Measurements from ENCODE around the gene PRSS37. TPM values are rescaled to one million over a fixed set of nuclear protein-coding genes. Genes with fewer than 3 reads are reported as not detected.

The PRSS37 gene
- total and polyA plus RNA-seq, 2 of the 8 experiments (the other 6 are each of a cell fraction or from before 2014, with no cell fraction given), result not detected

- Histone ChIP-seq H3K4me1 (replicated peaks in 1 of 4; ENCODE audit: control insufficient read depth in 3 of 4, insufficient read depth in 4 of 4, low read length in 3 of 4) (peaks cover 0 to 11% (median 7%) of the 10 kb centered on the region in 4 experiments; a peak in 6 of 7 replicates), H3K27me3 (replicated peaks in 1 of 4; ENCODE audit: control insufficient read depth in 3 of 4, extremely low read depth in 1 of 4, insufficient read depth in 3 of 4, low read length in 3 of 4) (no peaks in the 10 kb centered on the region), H4K5ac (ENCODE audit: insufficient read length, low read depth, low read length) (no peak overlapping the region), H3K36me3 (ENCODE audit: control insufficient read depth in 2 of 4, insufficient read depth in 4 of 4, low read length in 3 of 4) (no peaks in the 10 kb centered on the region), H4K8ac (ENCODE audit: extremely low read depth, insufficient read depth, low read length) (no peak overlapping the region), H3K9me3 (ENCODE audit: insufficient read depth in 2 of 2, low read depth in 1 of 2, low read length in 1 of 2) (no peaks in the 10 kb centered on the region), H3K4ac (replicated peaks; ENCODE audit: insufficient read length, low read depth, low read length) (no peak overlapping the region), H3K4me3 (ENCODE audit: extremely low read depth in 1 of 4, insufficient read depth in 2 of 4, low read depth in 3 of 4, low read length in 4 of 4) (peak overlapping the region in 1 of 4 experiments; percentile 19; a peak in 1 of 8 replicates), H3K18ac (ENCODE audit: extremely low read depth, low read length) (no peak overlapping the region), H3K4me2 (ENCODE audit: insufficient read depth in 1 of 2, low read depth in 2 of 2, low read length in 2 of 2) (0 out of 4 replicates have a peak overlapping the region, but pooled peaks of 1 of the 2 experiments have one; percentile 3), H2BK12ac (ENCODE audit: low read depth, low read length) (peak overlapping the region; percentile 51), H4K20me1 (replicated peaks in 1 of 2; ENCODE audit: control insufficient read depth in 1 of 2, insufficient read depth in 2 of 2, low read length in 2 of 2) (no peaks in the 10 kb centered on the region), H2AFZ (ENCODE audit: low read length) (peak overlapping the region; percentile 36; the same call in 1 of the 2 replicates), H2AK5ac (ENCODE audit: low read depth, low read length) (no peak overlapping the region), H2BK5ac (ENCODE audit: low read depth, low read length) (no peak overlapping the region), H4K91ac (replicated peaks; ENCODE audit: insufficient read length, low read length) (no peak overlapping the region), H2BK120ac (replicated peaks; ENCODE audit: low read depth, low read length) (no peak overlapping the region), H3K79me2 (ENCODE audit: control insufficient read depth in 1 of 2, insufficient read depth in 2 of 2, low read length in 2 of 2) (no peaks in the 10 kb centered on the region), H3K27ac (ENCODE audit: low read depth, low read length) (no peak overlapping the region), H2BK15ac (ENCODE audit: low read length) (no peak overlapping the region), H3K79me1 (ENCODE audit: low read depth, low read length) (no peaks in the 10 kb centered on the region), H3K56ac (replicated peaks; ENCODE audit: insufficient read length, low read depth, low read length) (no peak overlapping the region), H3K9ac (replicated peaks in 1 of 4; ENCODE audit: extremely low read depth in 1 of 4, low read depth in 3 of 4, low read length in 3 of 4) (no peak overlapping the region), H2BK20ac (ENCODE audit: low read length) (no peak overlapping the region), H3K23ac (ENCODE audit: insufficient read length) (no peak overlapping the region), H3K14ac (ENCODE audit: insufficient read length) (no peak overlapping the region), H3K23me2 (ENCODE audit: low read depth, low read length) (no peaks in the 10 kb centered on the region)
- WGBS, 2 experiments (ENCODE audit: extremely low coverage in 1 of 2, insufficient coverage in 1 of 2, insufficient read length in 1 of 2, insufficient replicate concordance in 2 of 2, low coverage in 1 of 2, low lambda C conversion rate in 2 of 2, missing lambda C conversion rate in 1 of 2), result 88% methylated on average over 3 of the region's 3 CpGs; no CpG with 5 or more reads in 1 of the 2 experiments
- ChIA-PET POLR2A (ENCODE audit: partially characterized antibody) (interaction anchor here (0.6 kb wide), 1 partner anchor 222 kb away, joined by 3 read pairs; no protein-coding TSS in a partner anchor), CTCF (ENCODE audit: partially characterized antibody) (interaction anchor here (0.8 kb wide), 1 partner anchor 88 kb away, joined by 3 read pairs; no protein-coding TSS in a partner anchor)
- DNase-seq (ENCODE audit: low read depth in 1 of 2, low spot score in 2 of 2), result no peak
- TF ChIP-seq JUN (IDR thresholded peaks at IDR 0.05; ENCODE audit: low read depth, low read length), result no peak
- peak; percentile 92 for TF ChIP-seq CEBPB (IDR thresholded peaks at IDR 0.05; ENCODE audit: low read depth, low read length)
- FAIRE-seq, result no peak
These were observed 33.5 kb upstream of the PRSS37 start for GRCh38 chr7:141874787-141875186.
